HL-60 (cell line): ENCODE data around the gene TENM3.

Experiments
- CTCF ChIP-seq: IDR thresholded peaks from one replicate; pipeline ENCODE4 v1.5.1; 2011; ENCODE audit warnings: low read length, control low read depth, inconsistent platforms; ENCODE audit not compliant: insufficient read depth
- GABPA ChIP-seq: IDR thresholded peaks from 2 replicates; pipeline ENCODE4 v1.6.1; 2012; ENCODE audit warnings: low read depth
- POLR2AphosphoS5 ChIP-seq: IDR thresholded peaks from 2 replicates; pipeline ENCODE4 v1.6.1; 2012; ENCODE audit warnings: low read depth
- REST ChIP-seq: IDR thresholded peaks from 2 replicates; pipeline ENCODE4 v1.6.1; 2012; ENCODE audit warnings: low read depth; ENCODE audit not compliant: insufficient replicate concordance
- SPI1 ChIP-seq: IDR thresholded peaks from 2 replicates; pipeline ENCODE4 v1.6.1; 2012; ENCODE audit warnings: low read depth, mild to moderate bottlenecking, borderline replicate concordance

- TF ChIP-seq CTCF (no peak), POLR2AphosphoS5 (no peak), REST (no peak), GABPA (no peak), SPI1 (no peak)
Measured at GRCh38 chr4:182309877-182310276, 66.7 kb downstream of the TENM3 start.
